A549 (cell line): ENCODE measurements around the gene ADARB2. TPM values are rescaled to one million over a fixed set of nuclear protein-coding genes. Genes with fewer than 3 reads are reported as not detected.

Experiments
- ATAC-seq, 2 experiments: fragments of 200-7000 bp in 1 of 2; fragments of >200 bp in 1 of 2; cut with Nextera tagmentation in 1 of 2; cut with Tn5 transposase in 1 of 2; 3 replicates each; pipeline versions ENCODE4 v1.8.0 to v1.9.1; 2018 to 2020; ENCODE audit warnings: mild to moderate bottlenecking in 1 of 2, moderate library complexity in 1 of 2
- CTCF ChIA-PET: fragments of 300-600 bp; sonication (Branson Sonifier 250); formaldehyde crosslinking; extraction: SDS; loops from one replicate; lab custom pipeline; 2021; ENCODE audit warnings: antibody characterized with exemption, inconsistent platforms; lab: Yijun Ruan, JAX
- POLR2A ChIA-PET: fragments of 350-600 bp; formaldehyde crosslinking; extraction: SDS; loops from one replicate; lab custom pipeline; 2021; ENCODE audit warnings: antibody characterized with exemption, inconsistent platforms; lab: Yijun Ruan, JAX
- DNase-seq, 2 experiments: peaks; one replicate each; pipeline versions ENCODE4 v3.0.0 to v3.0.0-alpha.2; 2011 to 2016; ENCODE audit warnings: low read depth in 1 of 2, low spot score in 1 of 2
- FAIRE-seq: peaks from 2 replicates; lab custom pipeline; 2011; peaks lifted over from hg19 to GRCh38; lab: Jason Lieb, UNC
- H3K27ac ChIP-seq, 2 experiments: fragments of >200 bp; sonication (Bioruptor Twin); formaldehyde crosslinking; 3 replicates each; pipeline ENCODE4 v1.5.1; 2016 to 2017
- H3K4me1 ChIP-seq: fragments of >200 bp; sonication (Bioruptor Twin); formaldehyde crosslinking; 3 replicates; pipeline ENCODE4 v1.6.1; 2016
- H3K4me2 ChIP-seq: fragments of >200 bp; sonication (Bioruptor Twin); formaldehyde crosslinking; 3 replicates; pipeline ENCODE4 v1.6.1; 2016
- H3K4me3 ChIP-seq: fragments of >200 bp; sonication (Bioruptor Twin); formaldehyde crosslinking; 3 replicates; pipeline ENCODE4 v1.5.1; 2016
- H3K9me3 ChIP-seq: fragments of >200 bp; sonication (Bioruptor Twin); formaldehyde crosslinking; 3 replicates; pipeline ENCODE4 v1.6.1; 2016
- BCL3 ChIP-seq: fragments of >200 bp; sonication (Bioruptor Twin); formaldehyde crosslinking; IDR thresholded peaks from 3 replicates; pipeline ENCODE4 v1.6.1; 2016
- CBX2 ChIP-seq: fragments of 200-600 bp; sonication (generic); IDR thresholded peaks from 2 replicates; pipeline ENCODE4 v1.6.1; 2016; ENCODE audit warnings: low read depth, mild to moderate bottlenecking, borderline replicate concordance
- CBX8 ChIP-seq: fragments of 200-600 bp; sonication (generic); IDR thresholded peaks from 2 replicates; pipeline ENCODE4 v1.6.1; 2016
- CEBPB ChIP-seq, 2 experiments: fragments of >200 bp in 1 of 2; sonication (Bioruptor Twin) in 1 of 2; formaldehyde crosslinking in 1 of 2; IDR thresholded peaks; 2 replicates each; pipeline ENCODE4 v1.6.1; 2012 to 2016
- ELK1 ChIP-seq: fragments of 150-350 bp; IDR thresholded peaks from 2 replicates; pipeline ENCODE4 v1.6.1; 2014; ENCODE audit warnings: low read depth, mild to moderate bottlenecking, low read length
- FOSB ChIP-seq: fragments of 250-450 bp; sonication (Bioruptor Pico); IDR thresholded peaks from 2 replicates; pipeline ENCODE4 v1.5.0; 2020; ENCODE audit warnings: mild to moderate bottlenecking, moderate library complexity
- FOSL2 ChIP-seq, 2 experiments: fragments of 450-650 bp in 1 of 2; fragments of >200 bp in 1 of 2; sonication (Bioruptor Twin) in 1 of 2; formaldehyde crosslinking; IDR thresholded peaks; 2 replicates each; pipeline versions ENCODE4 v1.5.0 to v1.6.1; 2016 to 2020; ENCODE audit warnings: mild to moderate bottlenecking in 1 of 2, moderate library complexity in 1 of 2
- HDAC2 ChIP-seq: fragments of 200-600 bp; sonication (generic); IDR thresholded peaks from 2 replicates; pipeline ENCODE4 v1.6.1; 2016
- HEYL ChIP-seq: fragments of 250-450 bp; sonication (Bioruptor Pico); IDR thresholded peaks from 2 replicates; pipeline ENCODE4 v1.8.0; 2021; ENCODE audit warnings: mild to moderate bottlenecking, moderate library complexity
- HOXB5 ChIP-seq: fragments of 250-450 bp; sonication (Bioruptor Pico); IDR thresholded peaks from 2 replicates; pipeline ENCODE4 v1.5.0; 2020; ENCODE audit warnings: mild to moderate bottlenecking, moderate library complexity
- JUN ChIP-seq, 2 experiments: fragments of >200 bp; sonication (Bioruptor Twin); formaldehyde crosslinking; IDR thresholded peaks; 2 replicates in 1 of 2; 3 replicates in 1 of 2; pipeline ENCODE4 v1.6.1; 2016 to 2017
- MAFK ChIP-seq: fragments of 450-650 bp; IDR thresholded peaks from 2 replicates; pipeline ENCODE4 v1.6.1; 2014; ENCODE audit not compliant: partially characterized antibody
- MAX ChIP-seq: IDR thresholded peaks from 2 replicates; pipeline ENCODE4 v1.6.1; 2012
- MYC ChIP-seq: IDR thresholded peaks from 2 replicates; pipeline ENCODE4 v1.6.1; 2012; ENCODE audit warnings: mild to moderate bottlenecking, inconsistent platforms, low read length, improper control_type of control experiment, borderline replicate concordance
- NPAS2 ChIP-seq: fragments of 250-450 bp; sonication (Bioruptor Pico); IDR thresholded peaks from 2 replicates; pipeline ENCODE4 v1.8.0; 2022; ENCODE audit warnings: mild to moderate bottlenecking, moderate library complexity, borderline replicate concordance
- NR3C1 ChIP-seq: fragments of >200 bp; sonication (Bioruptor Twin); formaldehyde crosslinking; IDR thresholded peaks from 3 replicates; pipeline ENCODE4 v1.6.1; 2017
- POLR2A ChIP-seq: IDR thresholded peaks from 2 replicates; pipeline ENCODE4 v1.6.1; 2012; ENCODE audit warnings: mild to moderate bottlenecking, low read length
- RFX5 ChIP-seq: fragments of 450-650 bp; IDR thresholded peaks from 2 replicates; pipeline ENCODE4 v1.7.1; 2014; ENCODE audit warnings: antibody characterized with exemption, mild to moderate bottlenecking, moderate library complexity
- RNF2 ChIP-seq: fragments of 200-600 bp; sonication (generic); IDR thresholded peaks from 2 replicates; pipeline ENCODE4 v1.6.1; 2016; ENCODE audit warnings: low read depth, mild to moderate bottlenecking, antibody characterized with exemption, moderate library complexity, borderline replicate concordance
- SMC3 ChIP-seq: fragments of >200 bp; sonication (Bioruptor Twin); formaldehyde crosslinking; IDR thresholded peaks from 3 replicates; pipeline ENCODE4 v1.6.1; 2018; ENCODE audit warnings: inconsistent platforms
- SREBF2 ChIP-seq: fragments of 450-650 bp; IDR thresholded peaks from 2 replicates; pipeline ENCODE4 v1.6.1; 2014; ENCODE audit warnings: mild to moderate bottlenecking, moderate library complexity
- TFCP2L1 ChIP-seq: fragments of 250-450 bp; sonication (Bioruptor Pico); IDR thresholded peaks from 2 replicates; pipeline ENCODE4 v1.5.0; 2021; ENCODE audit warnings: mild to moderate bottlenecking
- ZNF302 ChIP-seq: fragments of 250-450 bp; sonication (Bioruptor Pico); IDR thresholded peaks from 2 replicates; pipeline ENCODE4 v1.9.0; 2021; ENCODE audit warnings: inconsistent platforms, mild to moderate bottlenecking, moderate library complexity
- ZSCAN20 ChIP-seq: fragments of 250-450 bp; sonication (Bioruptor Pico); IDR thresholded peaks from 2 replicates; pipeline ENCODE4 v1.8.0; 2022; ENCODE audit warnings: mild to moderate bottlenecking, moderate library complexity
- WGBS: methylation state at CpG from one replicate; pipeline ENCODE4 v1.1.6; 2017; ENCODE audit errors: missing lambda C conversion rate; 5-methylcytosine and 5-hydroxymethylcytosine counted together
- polyA plus RNA-seq, 4 experiments: library from polyadenylated mRNA; depleted of rRNA in 3 of 4; stranded (reverse); fragments of >200 nt; fragmentation: RNase III in 1 of 4; extraction: RNeasy Plus Mini Kit Qiagen cat#74134 plus additional on column Dnase treatment in 1 of 4; gene quantifications; 2 replicates in 3 of 4; 3 replicates in 1 of 4; pipeline ENCODE4 v1.2.3, GENCODE V29; 2011 to 2017
- TF ChIP-seq, protein P1 (sequence below): fragments of >200 bp; sonication (Bioruptor Twin); formaldehyde crosslinking; IDR thresholded peaks from 3 replicates; pipeline ENCODE4 v1.5.1; 2016
- TF ChIP-seq, protein P2 (sequence below): fragments of 450-650 bp; IDR thresholded peaks from 2 replicates; pipeline ENCODE4 v1.6.1; 2014; ENCODE audit warnings: antibody characterized with exemption

The ADARB2 gene
- polyA plus RNA-seq, 2 of the 4 experiments (the other 2 are of a cell fraction) = not detected

DNA sequence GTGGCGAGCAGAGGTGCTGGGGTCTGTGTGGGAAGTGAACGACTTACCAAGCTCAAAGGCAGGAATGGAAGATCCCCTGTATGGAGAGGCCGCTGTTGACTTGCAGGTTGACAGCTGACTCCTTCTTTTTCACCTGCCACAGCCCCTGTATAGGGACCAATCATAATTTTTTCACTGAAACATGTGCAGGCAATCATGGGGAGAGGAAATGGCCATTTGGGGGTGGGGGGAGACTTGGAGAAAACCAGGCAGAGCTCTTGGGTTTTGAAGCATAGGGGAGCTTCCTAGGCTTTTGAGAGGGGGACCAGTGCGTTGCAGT is 579.8 kb downstream of the ADARB2 start:
- Histone ChIP-seq H3K4me2 (no peak overlapping the region), H3K4me1 (no peaks in the 10 kb centered on the region), H3K4me3 (no peak overlapping the region), H3K27ac (no peak overlapping the region), H3K9me3 (no peaks in the 10 kb centered on the region)
- ATAC-seq (no peak), FAIRE-seq (no peak), DNase-seq (no peak)
- no peak for TF ChIP-seq RNF2
- TF ChIP-seq ELK1 = no peak
- TF ChIP-seq NR3C1 = no peak
- no peak for TF ChIP-seq FOSL2 (IDR thresholded peaks at IDR 0.05)
- no peak for TF ChIP-seq FOSL2 (CRISPR knock-in tag; IDR thresholded peaks at IDR 0.05)
- TF ChIP-seq BCL3 = no peak
- TF ChIP-seq HEYL (CRISPR knock-in tag) = no peak
- no peak for TF ChIP-seq HOXB5 (CRISPR knock-in tag)
- no peak for TF ChIP-seq CBX2
- no peak for TF ChIP-seq NPAS2 (CRISPR knock-in tag)
- TF ChIP-seq MAFK = no peak
- no peak for TF ChIP-seq JUN (IDR thresholded peaks at IDR 0.05)
- TF ChIP-seq, protein P1, sequence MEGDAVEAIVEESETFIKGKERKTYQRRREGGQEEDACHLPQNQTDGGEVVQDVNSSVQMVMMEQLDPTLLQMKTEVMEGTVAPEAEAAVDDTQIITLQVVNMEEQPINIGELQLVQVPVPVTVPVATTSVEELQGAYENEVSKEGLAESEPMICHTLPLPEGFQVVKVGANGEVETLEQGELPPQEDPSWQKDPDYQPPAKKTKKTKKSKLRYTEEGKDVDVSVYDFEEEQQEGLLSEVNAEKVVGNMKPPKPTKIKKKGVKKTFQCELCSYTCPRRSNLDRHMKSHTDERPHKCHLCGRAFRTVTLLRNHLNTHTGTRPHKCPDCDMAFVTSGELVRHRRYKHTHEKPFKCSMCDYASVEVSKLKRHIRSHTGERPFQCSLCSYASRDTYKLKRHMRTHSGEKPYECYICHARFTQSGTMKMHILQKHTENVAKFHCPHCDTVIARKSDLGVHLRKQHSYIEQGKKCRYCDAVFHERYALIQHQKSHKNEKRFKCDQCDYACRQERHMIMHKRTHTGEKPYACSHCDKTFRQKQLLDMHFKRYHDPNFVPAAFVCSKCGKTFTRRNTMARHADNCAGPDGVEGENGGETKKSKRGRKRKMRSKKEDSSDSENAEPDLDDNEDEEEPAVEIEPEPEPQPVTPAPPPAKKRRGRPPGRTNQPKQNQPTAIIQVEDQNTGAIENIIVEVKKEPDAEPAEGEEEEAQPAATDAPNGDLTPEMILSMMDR = no peak
- no peak for TF ChIP-seq CBX8
- no peak for TF ChIP-seq HDAC2
- 15% methylated on average over 4 of the region's 4 CpGs for WGBS
- CTCF ChIA-PET = no interaction called here
- POLR2A ChIA-PET = no interaction called here

GRCh38 chr10:1156921-1157614 is 580.3 kb downstream of the ADARB2 start:
- no peak overlapping the region for H3K27ac ChIP-seq
- H3K4me1 ChIP-seq = no peaks in the 10 kb centered on the region
- ATAC-seq (no peak), FAIRE-seq (no peak), DNase-seq (no peak)
- H3K4me2 ChIP-seq = no peak overlapping the region
- no peak overlapping the region for H3K4me3 ChIP-seq
- CTCF ChIA-PET = no interaction called here
- TF ChIP-seq TFCP2L1 (CRISPR knock-in tag) (no peak), ZSCAN20 (CRISPR knock-in tag) (no peak), MAX (no peak), RNF2 (no peak), ZNF302 (CRISPR knock-in tag) (no peak), MYC (no peak), SREBF2 (no peak), RFX5 (no peak), ELK1 (no peak), NPAS2 (CRISPR knock-in tag) (no peak), SMC3 (no peak), NR3C1 (no peak), POLR2A (no peak), CEBPB (IDR thresholded peaks at IDR 0.05) (no peak), FOSB (CRISPR knock-in tag) (no peak)
- TF ChIP-seq, protein P2, sequence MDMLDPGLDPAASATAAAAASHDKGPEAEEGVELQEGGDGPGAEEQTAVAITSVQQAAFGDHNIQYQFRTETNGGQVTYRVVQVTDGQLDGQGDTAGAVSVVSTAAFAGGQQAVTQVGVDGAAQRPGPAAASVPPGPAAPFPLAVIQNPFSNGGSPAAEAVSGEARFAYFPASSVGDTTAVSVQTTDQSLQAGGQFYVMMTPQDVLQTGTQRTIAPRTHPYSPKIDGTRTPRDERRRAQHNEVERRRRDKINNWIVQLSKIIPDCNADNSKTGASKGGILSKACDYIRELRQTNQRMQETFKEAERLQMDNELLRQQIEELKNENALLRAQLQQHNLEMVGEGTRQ = no peak
- POLR2A ChIA-PET = no interaction called here
- no peaks in the 10 kb centered on the region for H3K9me3 ChIP-seq
- WGBS = 38% methylated on average over 17 of the region's 17 CpGs
